Right atrium auricular region (tissue), 2 donors: ENCODE data around the gene TPSD1. TPM values are rescaled to one million over a fixed set of nuclear protein-coding genes. Genes with fewer than 3 reads are reported as not detected.

ENCODE experiments used
- DNase-seq: peaks from one replicate; pipeline ENCODE4 v3.0.0-alpha.2; 2019; ENCODE audit warnings: low spot score
- H3K27ac ChIP-seq, 2 donors: fragments of 200-600 bp; sonication (generic); 1 replicate in 1 of 2; 2 replicates in 1 of 2; pipeline ENCODE4 v1.5.1; 2016 to 2019
- H3K27me3 ChIP-seq, 2 donors: fragments of 200-600 bp; sonication (generic); one replicate each; pipeline versions ENCODE4 v1.5.1 to v1.6.0; 2017 to 2019
- H3K36me3 ChIP-seq: fragments of 200-600 bp; sonication (generic); one replicate; pipeline ENCODE4 v1.5.1; 2016
- H3K4me1 ChIP-seq, 2 donors: fragments of 200-600 bp; sonication (generic); one replicate each; pipeline versions ENCODE4 v1.5.1 to v1.6.0; 2017 to 2019
- H3K4me3 ChIP-seq, 2 donors: fragments of 200-600 bp; sonication (generic); 1 replicate in 1 of 2; 2 replicates in 1 of 2; pipeline ENCODE4 v1.5.1; 2017 to 2019; ENCODE audit warnings: mild to moderate bottlenecking in 1 of 2, moderate library complexity in 1 of 2
- H3K9me3 ChIP-seq, 2 donors: fragments of 200-600 bp; sonication (generic); one replicate each; pipeline ENCODE4 v1.5.1; 2019
- total RNA-seq, 2 donors: library from RNA; depleted of rRNA; stranded (reverse); fragments of >200 nt; gene quantifications; one replicate each; pipeline ENCODE4 v1.1.0, GENCODE V29; 2016
- TF ChIP-seq, protein P1 (sequence below), 2 donors: fragments of 200-600 bp; sonication (generic); IDR thresholded peaks; one replicate each; pipeline ENCODE4 v1.5.1; 2019; ENCODE audit warnings: antibody characterized with exemption in 2 of 2

The TPSD1 gene
- total RNA-seq, 2 donors from 2014 or later: 0.63 TPM; not detected in 1

DNA sequence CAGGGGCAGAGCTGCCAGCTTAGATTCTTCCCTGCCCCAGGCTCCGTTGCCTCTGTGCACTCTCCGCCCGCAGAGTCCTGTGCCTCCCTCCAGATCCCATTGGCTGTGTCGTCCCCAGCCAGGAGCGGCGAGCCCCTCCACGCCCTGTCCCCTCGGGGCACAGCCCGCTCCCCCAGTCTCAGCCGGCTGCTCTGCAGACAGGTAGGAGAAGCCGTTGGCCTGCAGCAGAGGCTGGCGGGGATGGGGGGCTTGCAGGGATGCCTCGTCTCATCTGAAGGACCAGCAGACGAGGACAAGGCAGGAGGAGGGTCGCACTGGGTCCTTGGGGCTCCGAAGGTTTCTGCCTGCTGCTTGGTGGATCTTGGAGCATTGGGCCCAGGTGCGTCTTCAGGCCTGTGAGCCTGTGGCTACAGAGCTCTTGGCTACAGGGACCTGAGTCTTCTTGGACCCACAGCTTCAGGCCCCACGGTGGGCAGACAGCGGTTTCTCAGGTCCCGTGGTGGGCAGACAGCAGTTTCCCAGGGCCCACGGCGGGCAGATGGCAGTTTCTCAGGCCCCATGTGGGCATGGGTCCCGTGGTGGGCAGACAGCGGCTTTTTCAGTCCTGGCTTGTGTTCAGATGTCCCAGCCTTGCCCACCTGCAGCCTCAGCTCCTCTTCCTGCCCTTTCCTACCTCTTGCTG, 36.8 kb upstream of the TPSD1 start:
- H3K9me3 ChIP-seq: no peaks in the 10 kb centered on the region
- no peak overlapping the region for H3K4me3 ChIP-seq
- no peaks in the 10 kb centered on the region for H3K4me1 ChIP-seq
- no peak overlapping the region for H3K27ac ChIP-seq
- H3K27me3 ChIP-seq: no peaks in the 10 kb centered on the region
- no peaks in the 10 kb centered on the region for H3K36me3 ChIP-seq
- no peak for DNase-seq
- TF ChIP-seq, protein P1, sequence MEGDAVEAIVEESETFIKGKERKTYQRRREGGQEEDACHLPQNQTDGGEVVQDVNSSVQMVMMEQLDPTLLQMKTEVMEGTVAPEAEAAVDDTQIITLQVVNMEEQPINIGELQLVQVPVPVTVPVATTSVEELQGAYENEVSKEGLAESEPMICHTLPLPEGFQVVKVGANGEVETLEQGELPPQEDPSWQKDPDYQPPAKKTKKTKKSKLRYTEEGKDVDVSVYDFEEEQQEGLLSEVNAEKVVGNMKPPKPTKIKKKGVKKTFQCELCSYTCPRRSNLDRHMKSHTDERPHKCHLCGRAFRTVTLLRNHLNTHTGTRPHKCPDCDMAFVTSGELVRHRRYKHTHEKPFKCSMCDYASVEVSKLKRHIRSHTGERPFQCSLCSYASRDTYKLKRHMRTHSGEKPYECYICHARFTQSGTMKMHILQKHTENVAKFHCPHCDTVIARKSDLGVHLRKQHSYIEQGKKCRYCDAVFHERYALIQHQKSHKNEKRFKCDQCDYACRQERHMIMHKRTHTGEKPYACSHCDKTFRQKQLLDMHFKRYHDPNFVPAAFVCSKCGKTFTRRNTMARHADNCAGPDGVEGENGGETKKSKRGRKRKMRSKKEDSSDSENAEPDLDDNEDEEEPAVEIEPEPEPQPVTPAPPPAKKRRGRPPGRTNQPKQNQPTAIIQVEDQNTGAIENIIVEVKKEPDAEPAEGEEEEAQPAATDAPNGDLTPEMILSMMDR (IDR thresholded peaks at IDR 0.05): no peak

DNA sequence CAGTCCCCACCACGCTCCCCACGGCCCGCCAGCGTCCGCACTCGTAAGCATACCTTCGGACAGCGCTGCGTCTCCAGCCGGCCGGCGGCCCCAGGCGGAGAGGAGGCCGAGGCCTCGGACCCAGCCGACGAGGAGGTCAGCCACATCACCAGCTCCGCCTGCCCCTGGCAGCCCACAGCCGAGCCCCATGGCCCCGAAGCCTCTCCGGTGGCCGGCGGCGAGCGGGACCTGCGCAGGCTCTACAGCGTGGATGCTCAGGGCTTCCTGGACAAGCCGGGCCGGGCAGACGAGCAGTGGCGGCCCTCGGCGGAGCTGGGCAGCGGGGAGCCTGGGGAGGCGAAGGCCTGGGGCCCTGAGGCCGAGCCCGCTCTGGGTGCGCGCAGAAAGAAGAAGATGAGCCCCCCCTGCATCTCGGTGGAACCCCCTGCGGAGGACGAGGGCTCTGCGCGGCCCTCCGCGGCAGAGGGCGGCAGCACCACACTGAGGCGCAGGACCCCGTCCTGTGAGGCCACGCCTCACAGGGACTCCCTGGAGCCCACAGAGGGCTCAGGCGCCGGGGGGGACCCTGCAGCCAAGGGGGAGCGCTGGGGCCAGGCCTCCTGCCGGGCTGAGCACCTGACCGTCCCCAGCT, 35.7 kb upstream of the TPSD1 start:
- Histone ChIP-seq H3K4me3 (no peak overlapping the region), H3K4me1 (no peaks in the 10 kb centered on the region), H3K9me3 (no peaks in the 10 kb centered on the region), H3K27ac (no peak overlapping the region), H3K27me3 (no peaks in the 10 kb centered on the region), H3K36me3 (no peaks in the 10 kb centered on the region)
- DNase-seq: no peak
- TF ChIP-seq, protein P1 (IDR thresholded peaks at IDR 0.05): no peak

DNA sequence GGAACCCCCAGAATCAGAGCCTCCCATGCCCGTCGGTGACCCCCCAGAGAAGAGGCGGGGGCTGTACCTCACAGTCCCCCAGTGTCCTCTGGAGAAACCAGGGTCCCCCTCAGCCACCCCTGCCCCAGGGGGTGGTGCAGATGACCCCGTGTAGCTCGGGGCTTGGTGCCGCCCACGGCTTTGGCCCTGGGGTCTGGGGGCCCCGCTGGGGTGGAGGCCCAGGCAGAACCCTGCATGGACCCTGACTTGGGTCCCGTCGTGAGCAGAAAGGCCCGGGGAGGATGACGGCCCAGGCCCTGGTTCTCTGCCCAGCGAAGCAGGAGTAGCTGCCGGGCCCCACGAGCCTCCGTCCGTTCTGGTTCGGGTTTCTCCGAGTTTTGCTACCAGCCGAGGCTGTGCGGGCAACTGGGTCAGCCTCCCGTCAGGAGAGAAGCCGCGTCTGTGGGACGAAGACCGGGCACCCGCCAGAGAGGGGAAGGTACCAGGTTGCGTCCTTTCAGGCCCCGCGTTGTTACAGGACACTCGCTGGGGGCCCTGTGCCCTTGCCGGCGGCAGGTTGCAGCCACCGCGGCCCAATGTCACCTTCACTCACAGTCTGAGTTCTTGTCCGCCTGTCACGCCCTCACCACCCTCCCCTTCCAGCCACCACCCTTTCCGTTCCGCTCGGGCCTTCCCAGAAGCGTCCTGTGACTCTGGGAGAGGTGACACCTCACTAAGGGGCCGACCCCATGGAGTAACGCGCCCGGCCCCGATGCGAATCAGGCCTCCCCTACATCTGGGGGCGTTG, 34.8 kb upstream of the TPSD1 start:
- Histone ChIP-seq H3K4me3 (no peak overlapping the region), H3K4me1 (no peaks in the 10 kb centered on the region), H3K27me3 (no peaks in the 10 kb centered on the region), H3K27ac (no peak overlapping the region), H3K9me3 (no peaks in the 10 kb centered on the region), H3K36me3 (no peaks in the 10 kb centered on the region)
- TF ChIP-seq, protein P1 (IDR thresholded peaks at IDR 0.05): no peak
- DNase-seq: no peak

DNA sequence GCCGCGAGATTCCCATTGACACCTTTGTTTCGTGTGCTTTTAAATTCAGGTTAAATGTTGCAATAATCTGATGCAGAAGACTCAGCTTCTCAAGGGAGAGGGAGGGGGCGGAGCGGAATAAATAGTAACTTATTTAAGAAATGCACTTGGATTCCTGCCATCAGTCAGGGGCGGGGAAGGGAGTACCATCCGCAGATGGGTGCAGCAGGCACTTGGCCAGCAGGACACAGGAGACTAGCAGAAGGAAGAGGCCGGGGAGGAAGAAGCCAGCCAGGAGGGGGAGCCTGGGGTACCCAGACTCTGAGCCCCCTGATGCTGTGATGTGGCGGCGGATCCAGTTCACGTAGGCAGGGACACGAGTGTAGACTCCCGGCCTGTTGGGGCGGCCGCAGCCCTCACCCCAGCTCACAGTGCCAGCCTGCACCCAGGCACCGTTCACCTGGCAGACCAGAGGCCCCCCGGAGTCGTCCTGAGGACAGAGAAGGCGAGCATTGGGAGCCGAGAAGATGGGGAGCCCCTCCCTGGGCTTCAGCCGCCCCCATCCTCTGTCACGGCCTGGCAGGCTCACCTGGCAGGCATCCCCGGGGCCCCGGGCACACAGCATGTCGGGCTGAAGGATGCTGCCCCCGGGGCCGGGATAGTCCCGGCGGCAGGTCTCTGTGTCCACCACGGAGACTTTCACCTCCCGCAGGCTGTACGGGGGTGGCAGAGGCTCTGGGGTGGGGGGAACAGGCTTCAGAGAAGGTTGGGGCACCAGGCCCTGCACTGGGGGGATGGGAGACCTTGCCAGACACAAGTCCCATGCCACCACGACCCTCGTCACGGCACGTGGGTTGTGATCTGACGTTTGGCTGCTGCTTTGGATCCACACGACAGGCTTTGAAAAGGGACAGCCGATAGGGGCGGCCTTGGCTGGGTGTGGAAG, 34.0 kb upstream of the TPSD1 start:
- Histone ChIP-seq H3K9me3 (no peaks in the 10 kb centered on the region), H3K27ac (no peak overlapping the region), H3K4me1 (no peaks in the 10 kb centered on the region), H3K4me3 (no peak overlapping the region), H3K27me3 (no peaks in the 10 kb centered on the region), H3K36me3 (no peaks in the 10 kb centered on the region)
- no peak for DNase-seq
- TF ChIP-seq, protein P1 (IDR thresholded peaks at IDR 0.05): no peak

DNA sequence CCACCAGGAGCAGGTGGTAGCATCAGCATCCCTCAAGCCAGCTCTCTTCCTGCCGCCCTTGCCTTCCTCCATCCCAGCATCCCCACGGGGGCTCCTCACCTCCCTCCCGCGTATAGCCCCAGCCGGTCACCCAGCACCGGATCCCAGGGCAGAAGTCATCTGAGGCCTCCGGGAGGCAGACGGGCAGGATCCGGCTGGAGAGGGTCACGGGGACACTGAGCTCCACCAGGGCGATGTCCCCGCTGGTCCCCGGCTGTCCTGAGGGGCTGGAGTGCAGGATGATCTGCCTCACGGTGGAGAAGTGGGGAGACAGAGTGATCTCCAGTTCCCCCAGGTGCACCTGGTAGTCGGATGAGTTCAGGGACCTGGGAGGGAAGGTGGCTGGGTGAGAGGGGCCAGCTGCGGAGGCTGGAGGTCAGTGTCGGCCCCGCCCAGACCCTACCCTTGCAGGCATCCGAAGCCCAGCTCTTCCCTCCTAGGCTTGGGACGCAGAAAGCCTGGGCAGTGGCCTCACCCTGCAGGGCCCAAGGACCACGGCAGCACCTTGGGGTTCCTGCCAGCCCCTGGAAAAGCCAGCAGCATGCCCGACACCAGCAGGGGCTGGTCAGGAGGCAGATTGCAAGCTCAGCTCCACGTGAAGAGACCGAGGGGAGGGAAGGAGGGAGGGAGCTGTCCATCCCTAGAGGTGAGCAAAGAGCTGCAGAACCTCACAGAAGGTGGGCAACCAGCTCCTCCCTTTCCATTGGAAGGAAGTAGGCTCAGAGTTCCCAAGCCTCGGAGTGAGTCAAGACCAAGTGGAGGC, 33.1 kb upstream of the TPSD1 start:
- Histone ChIP-seq H3K4me1 (no peaks in the 10 kb centered on the region), H3K9me3 (no peaks in the 10 kb centered on the region), H3K4me3 (no peak overlapping the region), H3K36me3 (no peaks in the 10 kb centered on the region), H3K27me3 (no peaks in the 10 kb centered on the region), H3K27ac (no peak overlapping the region)
- no peak for DNase-seq
- TF ChIP-seq, protein P1 (IDR thresholded peaks at IDR 0.05): no peak
